ENCODE results near the gene RAP1GAP2. TPM values are rescaled to one million over a fixed set of nuclear protein-coding genes. Genes with fewer than 3 reads are reported as not detected.

RAP1GAP2 gene
- total RNA-seq, 1 donor from 2014 or later = 17.0 TPM

DNA sequence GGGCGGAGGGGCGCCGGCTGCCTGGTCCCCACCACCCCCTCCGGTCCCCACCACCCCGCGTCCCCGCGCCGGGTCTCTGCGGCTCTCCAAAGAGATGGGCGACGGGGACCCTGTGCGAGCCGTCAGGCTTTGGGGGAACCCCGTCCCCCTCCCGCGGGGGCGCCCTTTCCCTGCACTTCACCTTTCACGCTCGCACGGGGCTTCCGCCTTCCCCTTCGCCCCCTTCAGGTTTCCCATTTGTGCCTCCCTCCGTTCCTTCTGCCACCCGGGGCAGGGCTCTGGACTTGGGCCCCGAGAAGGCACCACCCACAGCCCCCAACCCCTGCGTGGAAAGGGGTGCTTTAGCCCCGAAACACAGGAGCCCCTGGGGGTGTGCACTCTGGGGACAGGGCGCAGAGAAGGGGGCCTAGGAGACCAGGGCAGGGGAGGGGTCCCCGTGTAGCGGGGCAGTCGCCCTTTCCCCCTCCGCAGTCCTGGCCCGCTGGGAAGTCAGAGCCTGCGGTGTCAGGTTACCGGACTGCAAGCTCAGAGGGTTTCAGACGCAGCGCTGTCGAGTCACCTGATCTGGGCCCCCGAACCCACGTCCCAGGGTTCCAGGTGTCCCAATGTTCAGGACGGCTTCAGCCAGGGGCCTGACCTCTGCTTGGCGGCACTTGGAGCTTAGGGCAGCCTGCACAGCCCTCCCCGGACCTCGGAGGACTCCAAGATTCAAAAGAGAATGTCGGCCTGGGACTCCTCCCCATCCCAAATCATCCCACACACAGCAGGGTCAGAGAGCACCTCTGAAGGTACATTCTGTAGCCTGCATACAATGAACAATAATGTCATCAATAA, 40.1 kb upstream of the RAP1GAP2 start:
- Histone ChIP-seq H3K4me3 (no peak overlapping the region), H3K36me3 (no peaks in the 10 kb centered on the region), H3K27me3 (ENCODE audit: low read depth) (peaks cover 77% of the 10 kb centered on the region), H3K9me3 (no peaks in the 10 kb centered on the region), H3K4me1 (peaks cover 7% of the 10 kb centered on the region), H3K27ac (no peak overlapping the region)
- intact Hi-C loops (cut with DNase I) = no loop called here
- TF ChIP-seq, protein P1, sequence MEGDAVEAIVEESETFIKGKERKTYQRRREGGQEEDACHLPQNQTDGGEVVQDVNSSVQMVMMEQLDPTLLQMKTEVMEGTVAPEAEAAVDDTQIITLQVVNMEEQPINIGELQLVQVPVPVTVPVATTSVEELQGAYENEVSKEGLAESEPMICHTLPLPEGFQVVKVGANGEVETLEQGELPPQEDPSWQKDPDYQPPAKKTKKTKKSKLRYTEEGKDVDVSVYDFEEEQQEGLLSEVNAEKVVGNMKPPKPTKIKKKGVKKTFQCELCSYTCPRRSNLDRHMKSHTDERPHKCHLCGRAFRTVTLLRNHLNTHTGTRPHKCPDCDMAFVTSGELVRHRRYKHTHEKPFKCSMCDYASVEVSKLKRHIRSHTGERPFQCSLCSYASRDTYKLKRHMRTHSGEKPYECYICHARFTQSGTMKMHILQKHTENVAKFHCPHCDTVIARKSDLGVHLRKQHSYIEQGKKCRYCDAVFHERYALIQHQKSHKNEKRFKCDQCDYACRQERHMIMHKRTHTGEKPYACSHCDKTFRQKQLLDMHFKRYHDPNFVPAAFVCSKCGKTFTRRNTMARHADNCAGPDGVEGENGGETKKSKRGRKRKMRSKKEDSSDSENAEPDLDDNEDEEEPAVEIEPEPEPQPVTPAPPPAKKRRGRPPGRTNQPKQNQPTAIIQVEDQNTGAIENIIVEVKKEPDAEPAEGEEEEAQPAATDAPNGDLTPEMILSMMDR (IDR thresholded peaks at IDR 0.05) = no peak
- DNase-seq = no peak
- peak in 1 of 2 donors; percentile 29 for ATAC-seq

DNA sequence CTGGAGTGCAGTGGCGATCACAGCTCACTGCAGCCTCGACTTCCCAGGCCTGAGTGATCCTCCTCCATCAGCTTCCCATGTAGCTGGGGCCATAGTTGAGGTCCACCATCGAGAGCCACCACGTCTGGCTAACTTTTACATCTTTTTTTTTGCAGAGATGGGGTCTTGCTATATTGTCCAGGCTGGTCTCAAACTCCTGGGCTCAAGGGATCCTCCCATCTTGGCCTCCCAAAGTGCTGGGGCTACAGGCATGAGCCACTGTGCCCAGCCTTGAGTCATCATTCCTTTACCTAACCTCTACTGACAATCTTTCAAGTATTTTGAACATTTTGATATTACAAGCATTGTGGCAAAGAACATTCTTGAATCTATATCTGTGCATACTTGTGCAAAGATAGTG, 37.4 kb upstream of the RAP1GAP2 start:
- TF ChIP-seq, protein P1 (IDR thresholded peaks at IDR 0.05) = no peak
- Histone ChIP-seq H3K4me3 (no peak overlapping the region), H3K27me3 (ENCODE audit: low read depth) (peaks cover 63% of the 10 kb centered on the region), H3K9me3 (no peaks in the 10 kb centered on the region), H3K36me3 (no peaks in the 10 kb centered on the region), H3K4me1 (peaks cover 7% of the 10 kb centered on the region), H3K27ac (no peak overlapping the region)
- ATAC-seq (no peak), DNase-seq (no peak)
- intact Hi-C loops (cut with DNase I) = no loop called here

DNA sequence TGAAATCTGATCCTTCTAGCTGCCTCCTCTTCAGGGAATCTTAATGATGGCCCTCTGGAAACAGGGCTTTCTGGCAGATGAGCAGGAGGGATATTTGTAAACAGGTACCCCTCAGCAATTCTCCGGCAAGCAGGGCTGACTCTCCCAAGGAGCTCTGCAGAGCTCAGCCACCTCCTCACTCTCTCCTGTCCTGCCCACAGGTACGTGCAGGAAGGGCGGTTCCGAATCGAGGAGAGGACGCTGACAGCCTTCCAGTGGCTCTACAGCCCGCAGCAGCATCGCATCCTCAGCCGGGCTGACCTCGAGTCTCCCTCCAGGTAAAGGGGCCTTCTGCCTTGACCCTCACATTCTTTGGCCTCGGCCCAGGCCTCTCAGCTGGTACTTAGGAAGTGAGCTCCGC, 26.1 kb upstream of the RAP1GAP2 start:
- H3K27me3 ChIP-seq (ENCODE audit: low read depth) = peaks cover 42% of the 10 kb centered on the region

DNA sequence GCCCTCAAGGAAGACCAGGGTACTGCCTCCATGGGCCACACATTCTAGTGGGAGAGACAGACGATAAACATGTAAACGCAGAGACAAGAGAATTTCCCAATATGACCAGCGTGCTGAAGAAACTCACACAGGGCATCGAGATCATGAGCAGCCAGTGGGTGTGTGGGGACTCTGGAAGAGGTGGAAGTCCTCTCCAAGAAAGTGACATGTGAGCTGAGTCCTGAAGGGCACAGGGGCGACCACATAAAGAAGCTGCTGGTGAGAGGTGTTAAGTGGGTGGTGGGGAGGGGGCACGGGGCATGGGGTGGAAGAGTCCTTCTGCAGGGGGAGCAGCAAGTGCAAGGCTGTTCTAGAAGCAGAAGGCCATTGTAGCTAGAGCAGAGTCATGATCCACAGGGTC, 21.0 kb upstream of the RAP1GAP2 start:
- Histone ChIP-seq H3K4me3 (no peak overlapping the region), H3K36me3 (no peaks in the 10 kb centered on the region), H3K4me1 (no peaks in the 10 kb centered on the region), H3K27me3 (ENCODE audit: low read depth) (peaks cover 58% of the 10 kb centered on the region), H3K27ac (no peak overlapping the region), H3K9me3 (no peaks in the 10 kb centered on the region)
- TF ChIP-seq, protein P1 (IDR thresholded peaks at IDR 0.05) = no peak
- intact Hi-C loops (cut with DNase I) = no loop called here
- ATAC-seq (no peak), DNase-seq (no peak)

More for the DNA sequence above, 26.1 kb upstream of the RAP1GAP2 start:
- Histone ChIP-seq H3K27ac (no peak overlapping the region), H3K9me3 (no peaks in the 10 kb centered on the region), H3K4me1 (no peaks in the 10 kb centered on the region), H3K4me3 (no peak overlapping the region), H3K36me3 (no peaks in the 10 kb centered on the region)
- TF ChIP-seq, protein P1 (IDR thresholded peaks at IDR 0.05) = no peak
- DNase-seq = no peak
- intact Hi-C loops (cut with DNase I) = no loop called here
- no peak for ATAC-seq

DNA sequence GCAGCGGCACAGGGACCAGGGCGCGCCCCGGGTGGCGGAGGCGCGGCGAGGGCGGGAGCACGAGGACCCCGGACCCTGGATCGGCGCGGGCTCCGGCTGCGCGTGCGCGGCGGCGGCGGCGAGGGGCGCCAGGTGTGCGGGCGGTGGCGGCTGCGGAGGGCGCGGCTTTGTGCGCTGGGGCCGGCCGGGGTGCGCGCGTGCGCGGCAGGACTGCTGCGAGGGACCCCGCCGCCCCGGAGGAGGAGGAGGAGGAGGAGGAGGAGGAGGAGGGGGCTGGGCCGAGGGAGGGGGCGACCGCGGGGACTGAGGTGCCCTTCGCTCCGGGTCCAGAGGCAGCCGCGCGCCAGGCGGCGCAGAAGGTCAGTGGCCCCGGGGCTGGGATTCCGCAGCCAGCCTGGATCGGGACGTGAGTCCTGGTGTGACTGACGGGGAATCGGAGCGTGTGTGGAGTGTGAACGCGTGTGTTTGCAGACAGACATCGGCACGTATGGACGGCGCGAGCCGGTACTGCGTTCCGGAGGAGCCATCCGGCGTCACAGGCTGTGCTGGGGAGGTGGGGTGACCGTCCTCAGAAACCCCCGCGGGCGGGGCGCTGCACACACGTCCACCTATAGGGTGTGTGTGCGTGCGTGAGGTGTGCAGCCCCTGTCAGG, 19.5 kb upstream of the RAP1GAP2 start:
- no peak overlapping the region for H3K4me3 ChIP-seq

More for the DNA sequence above, 19.5 kb upstream of the RAP1GAP2 start:
- no peaks in the 10 kb centered on the region for H3K4me1 ChIP-seq
- H3K9me3 ChIP-seq = no peaks in the 10 kb centered on the region
- DNase-seq (no peak), ATAC-seq (peak in 1 of 2 donors; percentile 14)
- intact Hi-C loops (cut with DNase I) = no loop called here
- H3K36me3 ChIP-seq = no peaks in the 10 kb centered on the region
- no peak overlapping the region for H3K27ac ChIP-seq
- H3K27me3 ChIP-seq (ENCODE audit: low read depth) = peaks cover 61% of the 10 kb centered on the region
- TF ChIP-seq, protein P1 (IDR thresholded peaks at IDR 0.05) = no peak

All from lower lobe of right lung (tissue), 2 donors.